IPS-15b (cell line): Measurements from ENCODE around the gene LZTR1.
"Not testable (repeated sequence)": the region's sequence is repeated elsewhere in the genome, so short reads cannot be mapped to it uniquely, and the experiment has no call there.

Experiments
- H3K27me3 ChIP-seq: one replicate; pipeline ENCODE4 v1.6.1; 2013; ENCODE audit warnings: low read length; ENCODE audit not compliant: control insufficient read depth, insufficient read depth
- H3K36me3 ChIP-seq: one replicate; pipeline ENCODE4 v1.6.1; 2013; ENCODE audit warnings: low read length; ENCODE audit not compliant: control insufficient read depth, insufficient read depth
- H3K4me1 ChIP-seq: one replicate; pipeline ENCODE4 v1.6.1; 2013; ENCODE audit warnings: mild to moderate bottlenecking, low read length; ENCODE audit not compliant: control insufficient read depth, insufficient read depth
- H3K4me3 ChIP-seq: one replicate; pipeline ENCODE4 v1.5.1; 2013; ENCODE audit warnings: low read depth, low read length
- H3K9ac ChIP-seq: one replicate; pipeline ENCODE4 v1.6.1; 2013; ENCODE audit warnings: low read depth, mild to moderate bottlenecking, low read length
- H3K9me3 ChIP-seq: one replicate; pipeline ENCODE4 v1.6.1; 2013; ENCODE audit warnings: mild to moderate bottlenecking, low read length; ENCODE audit not compliant: control insufficient read depth, insufficient read depth

LZTR1 gene

GRCh38 chr22:21047035-21047661, 65.1 kb downstream of the LZTR1 start:
- Histone ChIP-seq H3K4me3 (no peak overlapping the region), H3K4me1 (peaks cover 8% of the 10 kb centered on the region), H3K9me3 (no peaks in the 10 kb centered on the region), H3K27me3 (peaks cover 4% of the 10 kb centered on the region), H3K9ac (no peak overlapping the region), H3K36me3 (no peaks in the 10 kb centered on the region)

GRCh38 chr22:21047730-21048129, 65.6 kb downstream of the LZTR1 start:
- Histone ChIP-seq H3K27me3 (peaks cover 4% of the 10 kb centered on the region), H3K9ac (no peak overlapping the region), H3K36me3 (no peaks in the 10 kb centered on the region), H3K4me1 (peaks cover 8% of the 10 kb centered on the region), H3K9me3 (no peaks in the 10 kb centered on the region), H3K4me3 (no peak overlapping the region)

DNA sequence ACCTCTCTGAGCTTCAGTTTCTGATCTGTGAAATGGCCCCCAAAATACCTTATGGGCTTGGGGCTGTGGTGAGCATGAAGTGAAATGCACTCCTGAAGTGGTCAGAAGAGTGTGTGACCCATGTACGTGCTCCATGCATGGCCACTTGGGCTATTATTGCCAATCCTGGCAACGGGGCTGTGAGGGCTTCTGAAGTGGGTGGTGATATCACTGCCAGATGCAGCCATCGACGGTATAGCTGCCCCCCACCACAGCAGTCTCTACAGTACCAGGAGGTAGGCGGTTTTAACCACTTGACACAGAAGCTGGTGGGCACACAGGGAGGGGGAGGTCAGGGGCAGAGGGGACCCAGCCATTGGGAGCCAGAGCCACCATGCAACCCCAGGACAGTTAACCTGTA, 66.4 kb downstream of the LZTR1 start:
- not testable (repeated sequence) for H3K9ac ChIP-seq, H3K9me3 ChIP-seq, H3K4me3 ChIP-seq, H3K27me3 ChIP-seq, H3K4me1 ChIP-seq, H3K36me3 ChIP-seq
